ENCODE results near the gene DNAJB9. TPM values are rescaled to one million over a fixed set of nuclear protein-coding genes. Genes with fewer than 3 reads are reported as not detected.

The DNAJB9 gene
- total RNA-seq, 1 donor: 39.9 TPM

DNA sequence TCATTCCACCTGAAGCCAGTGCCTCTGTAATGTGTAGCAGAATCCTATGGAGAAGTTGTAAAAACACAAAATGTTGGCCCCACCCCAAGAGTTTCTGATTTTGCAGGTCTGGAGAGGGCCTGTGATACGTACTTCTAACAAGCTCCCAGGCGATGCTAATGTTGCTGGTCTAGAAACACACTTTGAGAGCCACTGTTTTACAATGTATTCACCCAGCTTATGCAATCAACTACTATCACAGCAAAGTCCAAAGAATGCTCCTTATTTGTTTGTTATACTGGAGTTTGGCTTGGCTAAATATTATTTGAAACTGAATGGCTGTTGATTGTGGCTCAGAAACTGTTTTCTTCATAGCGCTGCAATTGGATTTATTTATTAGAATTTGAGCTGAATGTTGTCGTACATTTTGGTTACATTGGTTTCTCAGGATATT is 44.3 kb downstream of the DNAJB9 start:
- no peak for DNase-seq (ENCODE audit: low read depth)
- no peak for TF ChIP-seq CTCF (IDR thresholded peaks at IDR 0.05; ENCODE audit: insufficient read depth, low read length)
- H3K4me3 ChIP-seq (ENCODE audit: low read depth, low read length): no peak overlapping the region

- H3K4me3 ChIP-seq (ENCODE audit: low read depth, low read length): no peak overlapping the region
- TF ChIP-seq CTCF (IDR thresholded peaks at IDR 0.05; ENCODE audit: insufficient read depth, low read length): no peak
- no peak for DNase-seq (ENCODE audit: low read depth)
Observed at GRCh38 chr7:108614896-108615295, 45.2 kb downstream of the DNAJB9 start.

GRCh38 chr7:108618056-108618455 is 48.4 kb downstream of the DNAJB9 start:
- H3K4me3 ChIP-seq (ENCODE audit: low read depth, low read length): no peak overlapping the region
- TF ChIP-seq CTCF (IDR thresholded peaks at IDR 0.05; ENCODE audit: insufficient read depth, low read length): no peak
- no peak for DNase-seq (ENCODE audit: low read depth)

DNA sequence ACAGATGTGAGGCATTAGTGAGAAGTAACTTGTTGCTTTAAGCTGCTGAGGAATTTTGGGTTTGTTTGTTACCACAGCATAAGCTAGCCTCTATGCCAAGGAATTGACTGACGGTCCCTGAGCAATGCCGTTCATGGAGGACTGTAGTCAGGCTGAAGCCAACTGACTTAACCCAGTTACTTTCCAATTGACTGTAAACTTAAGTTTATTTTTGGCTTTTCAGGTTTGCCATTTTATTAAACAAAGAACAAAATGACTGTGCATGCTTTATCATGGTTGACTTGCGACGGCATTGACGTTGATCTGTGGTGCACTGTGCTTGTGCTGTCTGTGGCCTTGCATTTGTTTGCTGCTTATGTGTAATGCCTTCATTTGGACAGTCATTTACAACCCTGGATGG is 53.5 kb downstream of the DNAJB9 start:
- H3K4me3 ChIP-seq (ENCODE audit: low read depth, low read length): no peak overlapping the region
- DNase-seq (ENCODE audit: low read depth): no peak

More for the DNA sequence above, 53.5 kb downstream of the DNAJB9 start:
- no peak for TF ChIP-seq CTCF (IDR thresholded peaks at IDR 0.05; ENCODE audit: insufficient read depth, low read length)

Other genes starting within 250 kb of the DNAJB9 start
- gene NRCAM, start 113.4 kb upstream of the DNAJB9 start, total RNA-seq (ENCODE audit: low replicate concordance): 2.3 and 5.4 TPM in 2 replicates
- 37.4 and 48.1 TPM in 2 replicates for gene PNPLA8, start 43.7 kb upstream of the DNAJB9 start, total RNA-seq (ENCODE audit: low replicate concordance)
- 20.5 and 39.6 TPM in 2 replicates for gene THAP5, start 168 bp upstream of the DNAJB9 start, total RNA-seq (ENCODE audit: low replicate concordance)